CD4-positive, alpha-beta T cell treated with Interleukin-1 beta for 1 hour (primary cell): ENCODE data around the gene UQCRQ.

Experiments
- DNase-seq, 2 donors: peaks; one replicate each; pipeline ENCODE4 v3.0.0-alpha.2; 2020 to 2022

UQCRQ gene

DNA sequence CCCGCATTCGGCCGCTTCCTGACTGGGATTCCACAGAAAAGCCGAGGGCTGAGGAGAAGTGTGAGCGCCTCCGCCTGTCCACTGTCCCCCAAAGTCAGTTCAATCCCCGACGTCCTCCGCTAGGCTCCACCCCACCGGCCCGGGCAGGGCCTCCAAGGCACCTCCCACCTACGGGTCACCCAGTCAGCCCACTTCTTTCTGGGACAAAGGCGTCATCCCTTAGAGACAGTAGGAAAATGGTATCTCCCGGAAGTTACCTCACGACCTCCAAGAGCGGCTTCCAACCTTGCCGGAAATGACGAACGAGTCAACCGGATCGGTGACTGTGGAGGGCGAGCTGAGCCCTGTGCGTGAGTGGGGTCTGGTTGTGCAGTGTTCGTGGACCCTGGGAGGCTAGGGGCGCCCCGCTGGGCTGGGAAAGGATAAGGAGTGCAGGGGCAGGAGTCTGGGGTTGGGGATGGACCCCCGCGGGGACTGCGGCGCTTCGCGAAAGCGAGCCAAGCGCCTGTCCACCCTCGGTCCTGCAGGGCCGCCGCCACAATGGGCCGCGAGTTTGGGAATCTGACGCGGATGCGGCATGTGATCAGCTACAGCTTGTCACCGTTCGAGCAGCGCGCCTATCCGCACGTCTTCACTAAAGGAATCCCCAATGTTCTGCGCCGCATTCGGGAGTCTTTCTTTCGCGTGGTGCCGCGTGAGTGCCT is at the start of gene UQCRQ, which contains the start of gene GDF9:
Gene UQCRQ, plus strand, starts transcription at position 301 of the 704 bp plus-strand sequence. Its CDS starts 240 bp downstream, at position 541.
Gene GDF9, minus strand, starts transcription at position 128 of the 704 bp plus-strand sequence. CDS start 1,936 bp downstream, outside the sequence.
- DNase-seq: peak; percentile 96 to 97

DNA sequence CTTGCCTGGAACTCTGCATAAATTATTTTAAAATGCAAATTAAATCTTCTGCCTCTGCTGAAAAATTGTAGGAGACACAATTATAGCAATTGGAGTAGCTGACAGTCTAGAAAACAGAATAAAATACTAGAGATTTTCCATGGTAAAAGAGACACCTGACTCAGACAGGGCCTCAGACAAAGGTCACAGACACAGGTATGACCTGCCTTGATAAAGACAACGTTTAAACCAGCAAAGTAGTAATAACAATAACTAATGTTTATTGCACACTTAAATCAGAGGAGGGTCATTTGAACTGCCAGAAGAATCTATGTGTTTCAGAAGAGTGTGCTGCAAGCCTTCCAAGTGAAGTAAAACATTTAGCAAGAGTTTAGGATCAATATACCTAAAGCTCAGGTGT is 49.4 kb upstream of the UQCRQ start:
- DNase-seq: no peak

DNA sequence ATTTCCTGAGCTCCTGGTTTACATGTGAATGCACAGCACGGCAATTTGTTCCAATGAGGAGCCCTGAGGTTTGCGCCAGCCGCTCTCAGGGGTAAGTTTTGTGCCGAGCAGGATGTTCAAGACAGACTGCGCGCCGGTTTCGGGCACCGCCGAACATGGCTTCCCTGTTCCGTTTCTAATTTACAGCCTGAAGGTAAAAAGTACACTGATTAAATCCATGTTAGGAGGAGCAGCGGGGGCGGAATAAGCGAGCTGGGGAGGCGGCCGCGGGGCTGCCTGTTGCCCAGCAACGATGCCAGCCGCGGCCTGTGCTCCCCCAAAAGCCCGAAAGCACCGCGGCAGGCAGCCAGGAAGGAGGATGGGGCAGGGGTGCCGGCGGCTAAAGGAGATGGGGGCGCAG is 47.0 kb upstream of the UQCRQ start:
- no peak for DNase-seq

- DNase-seq: peak; percentile 85 to 88
Measured at GRCh38 chr5:132820162-132820754, 46.2 kb upstream of the UQCRQ start.

- no peak for DNase-seq
Measured at GRCh38 chr5:132821350-132821749, 45.1 kb upstream of the UQCRQ start.

- no peak for DNase-seq
Measured at GRCh38 chr5:132821791-132822190, 44.7 kb upstream of the UQCRQ start.

- no peak for DNase-seq
Measured at GRCh38 chr5:132822650-132823480, 43.6 kb upstream of the UQCRQ start.

DNA sequence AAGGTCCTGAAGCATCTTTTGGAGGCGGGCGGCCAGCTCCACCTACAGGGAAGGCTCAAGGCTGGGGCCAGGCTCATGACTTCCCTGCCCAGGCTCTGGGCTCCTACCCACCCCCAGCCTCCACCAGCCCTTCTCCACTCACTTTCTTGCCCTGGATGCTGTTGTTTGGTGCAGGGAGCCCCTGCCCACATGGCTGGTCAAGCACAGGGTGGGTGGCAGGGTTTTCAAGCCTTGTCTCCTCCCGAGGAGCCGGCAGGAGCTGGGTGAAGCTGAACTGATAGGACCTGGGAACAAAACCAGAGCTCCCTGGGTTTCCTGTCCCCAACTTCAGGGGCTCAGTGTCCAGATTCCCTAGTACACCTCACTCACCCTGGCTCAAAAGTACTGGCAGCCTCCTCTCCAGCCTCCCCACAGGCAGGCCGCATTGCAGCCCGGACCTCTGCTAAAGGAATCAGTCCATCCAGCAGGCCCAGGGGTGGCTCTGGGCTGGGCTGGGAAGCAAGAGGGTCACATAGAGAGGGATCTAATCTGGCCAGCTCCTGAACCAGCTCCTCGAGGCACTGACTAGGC is 42.9 kb upstream of the UQCRQ start:
- no peak for DNase-seq

GRCh38 chr5:132824426-132824825 is 42.0 kb upstream of the UQCRQ start:
- no peak for DNase-seq

DNA sequence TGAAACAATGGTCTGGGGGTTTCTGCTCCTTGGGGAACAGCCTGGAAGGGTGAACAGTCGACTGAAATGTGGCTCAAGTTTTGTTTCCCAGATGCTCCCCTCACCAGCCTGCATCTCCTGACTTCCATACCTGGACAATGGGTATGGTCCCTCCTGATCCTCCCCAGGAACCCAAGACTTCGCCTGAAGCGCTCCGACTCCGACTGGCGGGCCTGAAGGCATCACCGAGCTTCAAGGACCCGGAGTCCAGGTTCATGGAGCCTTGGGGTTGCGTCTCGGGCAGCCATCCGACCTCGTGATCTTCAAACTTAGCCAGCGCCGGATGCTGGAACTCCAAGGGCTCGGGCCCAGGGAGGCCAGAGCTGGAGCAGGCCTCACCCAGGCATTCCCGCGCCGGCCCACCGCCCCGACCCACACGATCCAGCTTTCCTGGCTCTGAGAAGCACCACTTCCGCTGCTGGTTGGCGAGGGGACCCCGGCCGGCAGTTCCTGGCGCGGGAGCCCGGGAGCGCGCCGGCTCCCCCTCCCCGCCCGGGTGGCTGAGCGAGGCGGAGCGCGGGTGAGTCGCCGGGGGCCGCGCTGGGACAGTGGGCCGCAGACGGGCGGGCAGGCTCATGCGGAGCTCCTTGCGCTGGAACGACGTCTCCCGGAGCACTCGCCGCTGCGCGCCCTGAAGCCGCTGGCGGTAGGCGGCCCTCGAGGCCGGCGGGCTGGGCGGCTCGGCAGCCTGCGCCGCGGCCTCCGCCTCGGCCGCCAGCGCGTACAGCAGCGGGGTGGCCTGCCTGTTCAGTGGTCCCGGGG is 41.2 kb upstream of the UQCRQ start:
- DNase-seq: no peak

- peak in 1 of 2 donors; percentile 20 for DNase-seq
Measured at GRCh38 chr5:132825834-132826391, 40.5 kb upstream of the UQCRQ start.

DNA sequence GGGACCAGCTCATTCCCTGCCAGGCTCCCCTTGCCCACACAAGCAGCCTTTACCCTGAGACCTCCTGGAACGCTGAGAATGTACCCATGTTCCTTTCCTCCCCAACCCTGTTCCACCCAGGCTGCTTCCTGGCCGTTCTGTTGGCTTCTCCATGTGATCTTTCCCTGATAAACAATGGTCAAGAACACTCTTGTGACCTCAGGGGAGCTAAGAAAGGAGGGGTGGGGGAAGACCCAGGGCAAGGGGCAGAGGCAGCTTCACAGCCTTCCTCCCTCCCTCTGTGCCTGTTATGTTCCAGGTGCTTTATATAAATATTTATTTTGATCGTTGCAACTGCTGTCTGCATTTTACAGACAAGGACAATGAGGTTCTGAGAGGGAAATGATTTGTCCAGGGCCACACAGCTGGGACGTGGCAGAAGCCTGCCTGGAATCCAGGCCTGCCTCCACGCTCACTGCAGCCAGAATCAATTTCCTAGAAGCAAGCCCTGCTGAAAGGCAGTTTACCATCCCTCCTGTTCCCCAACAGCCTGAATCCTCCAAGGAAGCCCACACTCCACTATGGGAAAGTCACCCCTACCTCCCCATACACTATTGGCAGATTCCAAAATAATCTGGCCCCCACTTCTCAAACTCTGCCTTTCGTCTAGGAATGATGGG is 39.9 kb upstream of the UQCRQ start:
- DNase-seq: no peak

DNA sequence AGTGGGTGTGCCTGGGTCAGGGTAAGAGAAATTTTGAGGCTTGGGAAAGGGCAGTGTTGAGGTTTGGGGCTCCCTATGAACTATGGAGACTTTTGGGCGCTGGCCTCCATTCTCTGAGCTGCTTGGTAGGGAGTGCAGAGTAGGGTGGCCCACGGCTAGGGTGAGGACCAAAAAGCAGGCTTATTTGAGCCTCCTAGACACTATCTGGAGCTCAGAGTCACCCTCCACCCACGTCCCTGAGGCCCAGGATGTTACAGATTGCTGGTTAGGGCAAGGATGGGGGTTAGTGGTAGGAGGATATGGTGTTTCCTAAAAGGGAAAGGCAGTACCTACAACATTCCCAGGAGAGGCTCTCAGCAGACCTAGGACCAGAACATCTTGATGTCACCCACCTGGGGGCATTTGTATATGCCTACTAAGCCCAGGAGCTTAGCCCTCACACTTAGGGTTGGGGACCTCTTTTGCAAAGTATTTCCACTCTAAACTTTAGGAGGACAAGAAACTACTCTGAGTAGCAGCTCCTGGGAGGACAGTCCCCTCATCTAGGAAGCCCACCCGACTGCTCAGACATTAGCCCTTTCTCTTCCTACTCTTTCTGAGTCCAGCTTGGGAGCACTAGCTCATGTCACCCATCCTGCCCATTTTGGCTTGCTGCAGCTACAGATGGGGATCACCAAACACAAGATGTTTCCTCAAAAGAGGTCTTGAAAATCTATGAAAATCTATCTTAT is 38.3 kb upstream of the UQCRQ start:
- no peak for DNase-seq

GRCh38 chr5:132828846-132829494 is 37.5 kb upstream of the UQCRQ start:
- DNase-seq: no peak

DNA sequence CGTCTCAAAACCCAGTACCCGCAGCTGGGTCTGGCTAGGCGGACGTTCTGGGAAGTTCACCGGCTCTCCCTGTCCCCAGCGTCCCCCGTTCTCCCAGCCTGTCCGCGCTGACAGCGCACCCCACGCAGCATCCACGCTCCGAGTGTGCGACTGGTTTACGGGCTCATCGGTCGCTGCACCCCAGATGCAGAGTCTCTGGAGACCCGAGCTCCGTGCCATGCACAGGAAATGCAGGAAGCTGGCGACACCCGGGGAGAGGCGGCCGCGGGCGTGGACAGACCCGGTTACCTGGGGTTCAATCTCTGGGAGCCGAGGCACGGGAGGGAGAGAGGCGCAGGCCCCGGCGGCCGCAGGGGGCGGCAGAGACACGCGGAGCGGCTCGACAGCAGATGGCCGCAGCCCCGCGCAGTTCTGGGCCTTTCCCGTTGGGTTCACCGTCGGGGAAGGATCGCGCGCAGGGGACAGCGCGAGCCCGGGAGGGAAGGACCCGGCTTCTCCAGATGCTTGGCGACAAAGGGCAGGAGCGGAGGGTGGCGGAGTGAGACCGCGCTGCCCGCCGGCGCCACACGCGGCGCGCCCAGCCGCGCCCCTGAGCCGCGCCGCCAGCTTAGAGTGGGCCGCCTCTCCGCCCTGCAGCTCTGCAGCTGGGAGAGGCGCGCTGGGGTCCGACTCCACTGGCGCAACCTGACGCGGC is 36.6 kb upstream of the UQCRQ start:
- DNase-seq: peak; percentile 69 to 70

DNA sequence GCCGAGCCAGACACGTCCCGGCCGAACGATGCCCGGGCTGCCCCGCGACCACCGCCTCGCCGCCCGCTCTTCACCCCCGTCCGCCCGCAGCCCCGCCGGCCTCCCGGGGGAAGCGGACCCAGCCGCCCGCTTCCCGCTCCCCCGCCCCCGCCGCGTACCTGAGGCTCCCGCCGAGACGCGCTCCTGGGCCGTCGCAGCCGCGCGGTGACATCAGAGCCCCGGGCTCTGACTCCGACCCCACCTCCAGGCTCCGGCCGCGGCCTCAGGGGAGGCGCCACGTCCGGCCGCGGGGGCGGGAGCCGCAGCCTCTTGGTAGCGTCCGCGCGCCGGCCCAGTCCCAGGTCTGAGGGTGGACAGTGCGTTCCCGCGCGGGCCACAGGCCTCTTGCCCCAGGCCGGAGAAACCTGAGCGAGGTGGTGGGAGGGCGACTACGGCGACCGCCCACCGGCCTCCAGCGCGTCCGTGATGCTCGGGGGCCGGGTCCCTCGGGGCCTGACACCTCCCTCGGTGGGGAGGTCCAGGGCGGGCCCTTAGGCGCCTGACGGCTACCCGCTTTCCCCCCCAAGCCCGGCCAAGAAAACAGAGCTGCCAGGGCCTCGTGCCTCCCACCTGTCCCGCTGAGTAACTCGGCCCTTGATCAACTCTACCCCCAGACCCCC is 35.9 kb upstream of the UQCRQ start, which contains the start of gene SHROOM1:
Gene SHROOM1, minus strand, starts transcription at position 212 of the 659 bp plus-strand sequence. CDS start 4,507 bp downstream, outside the sequence.
- peak in 1 of 2 donors; percentile 11 for DNase-seq

GRCh38 chr5:132831095-132831860 is 35.2 kb upstream of the UQCRQ start:
- no peak for DNase-seq

- DNase-seq: no peak
Measured at GRCh38 chr5:132832612-132833011, 33.8 kb upstream of the UQCRQ start.
